ENCODE data around the gene PLA2R1.
"Not testable (repeated sequence)": the region's sequence is repeated elsewhere in the genome, so short reads cannot be mapped to it uniquely, and the experiment has no call there.

PLA2R1 gene

GRCh38 chr2:160063879-160064612, 1.6 kb upstream of the PLA2R1 start:
- DNase-seq (ENCODE audit: low read depth in 2 of 2), result no peak

GRCh38 chr2:160063271-160063670, 856 bp upstream of the PLA2R1 start:
- DNase-seq (ENCODE audit: low read depth in 2 of 2), result no peak

DNA sequence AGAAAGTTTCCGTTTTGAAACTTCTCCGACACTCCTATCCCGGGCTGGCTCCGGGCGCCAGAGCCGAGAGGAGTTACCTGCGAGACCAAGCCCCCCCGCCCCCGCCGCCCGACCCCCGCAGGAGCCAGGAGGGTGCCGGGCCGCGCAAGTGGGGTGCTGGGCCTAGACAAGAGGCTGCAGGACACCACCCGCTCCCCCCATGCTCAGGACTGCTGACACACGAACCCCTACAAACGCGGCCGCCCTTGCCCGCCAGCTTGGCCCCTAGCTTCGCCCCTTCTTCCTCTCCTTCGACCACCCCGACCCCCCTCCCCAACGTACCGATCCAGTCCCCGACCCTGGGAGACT, 497 bp downstream of the PLA2R1 start:
- no peak for DNase-seq (ENCODE audit: low read depth in 2 of 2)

DNA sequence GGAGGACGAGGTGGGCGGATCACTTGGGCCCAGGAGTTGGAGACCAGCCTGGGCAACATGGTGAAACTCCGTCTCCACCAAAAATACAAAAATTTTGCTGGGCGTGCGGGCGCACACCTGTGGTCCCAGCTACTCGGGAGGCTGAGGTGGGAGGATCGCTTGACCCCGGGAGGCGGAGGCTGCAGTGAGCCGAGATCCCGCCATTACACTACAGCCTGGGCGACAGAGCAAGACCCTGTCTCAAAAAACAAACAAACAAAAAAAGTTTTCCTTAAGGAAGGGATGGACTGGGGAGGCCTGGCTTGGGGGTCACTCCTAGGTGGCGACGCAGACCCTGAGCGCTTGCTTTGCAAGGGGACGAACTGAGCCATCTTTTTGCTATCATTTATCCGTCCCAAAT, 882 bp downstream of the PLA2R1 start:
- DNase-seq (ENCODE audit: low read depth in 2 of 2), result no peak

- no peak for DNase-seq (ENCODE audit: low read depth in 2 of 2)
Measured at GRCh38 chr2:160060297-160060696, 2.1 kb downstream of the PLA2R1 start.

DNA sequence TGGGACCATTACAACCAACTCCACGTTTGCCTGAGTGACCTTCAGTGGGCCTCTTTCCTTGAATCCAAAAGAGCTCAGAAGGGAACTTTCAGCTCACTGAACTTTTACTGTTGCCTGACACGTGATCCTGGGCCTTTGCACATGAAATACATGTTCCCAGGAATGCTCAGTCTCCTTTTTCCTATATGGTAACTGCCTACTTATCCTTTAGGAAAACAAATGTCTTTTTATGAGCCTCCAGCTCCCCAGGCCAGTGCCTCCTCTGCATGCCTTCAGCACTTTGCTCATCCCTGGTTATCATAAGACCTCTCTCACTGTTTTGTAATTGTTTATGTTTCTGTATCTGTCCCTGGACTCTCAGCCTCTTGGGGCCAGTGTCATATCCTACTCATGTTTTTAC, 5.1 kb downstream of the PLA2R1 start:
- no peak for DNase-seq (ENCODE audit: low read depth in 2 of 2)

GRCh38 chr2:160055726-160056108, 6.7 kb downstream of the PLA2R1 start:
- DNase-seq (ENCODE audit: low read depth in 2 of 2), result no peak

DNA sequence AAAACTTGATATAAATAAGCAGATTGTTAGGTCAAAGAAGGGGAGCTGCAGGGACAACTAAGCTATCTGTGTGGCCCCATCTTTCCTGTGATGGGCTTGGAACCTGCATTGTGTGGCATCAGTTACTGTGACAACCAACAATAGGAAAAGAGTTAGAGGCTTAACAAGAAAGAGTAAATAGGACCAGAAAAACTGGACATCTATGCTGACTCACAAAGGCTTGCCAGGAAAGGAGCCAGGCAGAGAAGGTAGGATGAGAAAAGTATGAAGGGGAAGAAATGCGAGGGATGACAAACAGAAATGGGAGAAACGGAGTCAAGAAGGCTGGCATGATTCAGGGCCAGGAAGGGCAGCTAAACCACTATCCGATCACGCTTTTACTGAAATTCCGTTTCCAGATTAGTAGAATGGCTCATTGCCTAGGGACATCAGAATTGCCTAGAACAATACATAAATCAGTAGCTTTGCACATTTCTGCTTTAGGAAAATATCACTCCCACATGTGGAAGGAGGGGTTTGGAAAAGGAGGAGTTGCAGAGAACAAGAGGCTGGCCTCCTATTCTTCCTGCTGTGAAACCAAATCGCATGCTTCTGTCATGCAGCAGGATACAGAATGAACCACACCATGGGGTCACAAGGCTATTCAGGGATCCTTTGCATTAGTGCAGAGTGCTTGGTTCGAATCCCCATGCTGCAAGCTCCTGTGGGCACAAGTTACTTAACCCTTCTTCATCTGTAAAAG, 7.3 kb downstream of the PLA2R1 start:
- no peak for DNase-seq (ENCODE audit: low read depth in 2 of 2)

- no peak for DNase-seq (ENCODE audit: low read depth in 2 of 2)
Measured at GRCh38 chr2:160053946-160054345, 8.5 kb downstream of the PLA2R1 start.

- no peak for DNase-seq (ENCODE audit: low read depth in 2 of 2)
Measured at GRCh38 chr2:160052531-160052930, 9.9 kb downstream of the PLA2R1 start.

- no peak for DNase-seq (ENCODE audit: low read depth in 2 of 2)
Measured at GRCh38 chr2:160051371-160051800, 11.0 kb downstream of the PLA2R1 start.

DNA sequence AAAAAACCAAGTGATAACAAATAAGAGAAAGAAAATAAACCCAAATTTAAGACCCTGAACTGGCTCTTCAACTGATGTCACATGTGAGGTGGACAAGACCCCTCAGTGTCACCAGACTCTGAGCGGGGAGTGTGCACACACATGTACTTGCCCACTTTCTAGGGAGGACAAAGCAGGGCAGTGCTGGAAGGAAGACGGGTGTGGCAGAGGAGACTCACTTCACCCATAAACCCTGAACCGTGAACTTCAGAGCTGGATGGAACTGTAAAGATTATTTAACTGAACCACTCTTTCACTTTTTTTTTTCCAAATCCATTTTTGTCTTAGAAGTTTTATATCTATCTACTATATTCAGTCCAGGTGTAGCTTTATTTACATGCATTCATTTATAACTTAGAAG, 12.3 kb downstream of the PLA2R1 start:
- DNase-seq (ENCODE audit: low read depth in 2 of 2), result no peak

DNA sequence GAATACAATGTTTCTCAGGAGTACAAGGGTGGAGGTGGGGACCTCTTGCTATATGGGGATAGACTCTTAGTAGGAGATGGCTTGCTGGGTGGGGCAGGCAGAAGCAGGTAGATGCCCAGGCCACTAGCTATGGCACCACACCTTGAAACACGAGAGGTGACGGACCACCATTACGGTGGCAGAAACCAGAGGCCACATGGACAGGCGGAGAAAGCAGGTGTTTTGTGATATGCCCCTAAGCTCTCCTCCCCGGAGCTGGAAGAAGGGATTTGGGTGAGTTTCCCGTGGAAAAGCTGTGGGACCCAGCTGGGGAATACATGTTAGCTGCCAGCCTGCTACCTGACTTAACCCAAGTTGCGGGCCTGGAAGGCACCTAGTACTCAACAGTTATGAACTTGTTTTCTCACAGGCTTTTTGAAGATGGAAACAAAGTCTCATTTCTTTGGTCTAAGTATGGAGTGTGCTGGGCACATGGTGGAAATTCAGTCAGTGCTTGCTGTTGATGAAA, 16.7 kb downstream of the PLA2R1 start:
- no peak for DNase-seq (ENCODE audit: low read depth in 2 of 2)

DNA sequence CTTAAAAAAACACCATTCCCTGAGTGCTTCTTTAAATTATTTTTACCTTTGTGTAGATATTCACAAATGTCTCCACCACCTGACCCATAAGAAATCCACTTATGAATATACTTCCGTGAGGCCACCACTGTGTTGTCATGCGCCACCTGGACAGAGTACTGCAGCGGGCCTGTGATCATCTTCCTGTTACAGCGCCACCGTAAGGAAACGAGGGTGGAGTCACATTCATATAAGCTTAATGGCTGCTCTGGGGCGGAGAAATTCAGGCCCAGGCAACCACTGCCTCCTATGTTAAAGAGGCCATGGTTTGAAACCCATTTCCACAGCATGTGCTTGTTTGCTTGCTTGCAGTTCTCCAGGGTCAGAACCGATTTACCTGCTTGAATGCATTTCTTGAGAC, 17.7 kb downstream of the PLA2R1 start:
- DNase-seq (ENCODE audit: low read depth in 2 of 2), result no peak

DNA sequence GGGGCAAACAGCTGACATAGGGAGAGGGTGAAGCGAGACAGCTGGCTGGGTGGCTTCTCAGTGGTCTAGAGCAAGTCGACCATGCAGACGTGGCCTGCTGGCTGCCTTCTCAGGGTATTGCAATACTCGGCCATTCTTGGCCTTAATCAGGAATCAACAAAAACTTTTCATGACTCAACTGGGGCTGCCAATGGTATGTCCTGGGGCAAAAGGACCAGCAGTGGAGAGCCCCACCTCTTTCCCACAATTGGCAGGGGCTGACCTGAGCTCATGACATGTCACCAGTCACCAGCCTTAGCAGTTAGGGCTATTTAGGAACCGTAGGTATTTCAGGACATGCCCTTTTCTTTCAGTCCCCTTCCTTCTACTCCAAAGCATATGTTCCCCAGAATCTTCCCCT, 19.1 kb downstream of the PLA2R1 start:
- DNase-seq (ENCODE audit: low read depth in 2 of 2), result no peak

- DNase-seq (ENCODE audit: low read depth in 2 of 2), result no peak
Measured at GRCh38 chr2:160042054-160042453, 20.4 kb downstream of the PLA2R1 start.

DNA sequence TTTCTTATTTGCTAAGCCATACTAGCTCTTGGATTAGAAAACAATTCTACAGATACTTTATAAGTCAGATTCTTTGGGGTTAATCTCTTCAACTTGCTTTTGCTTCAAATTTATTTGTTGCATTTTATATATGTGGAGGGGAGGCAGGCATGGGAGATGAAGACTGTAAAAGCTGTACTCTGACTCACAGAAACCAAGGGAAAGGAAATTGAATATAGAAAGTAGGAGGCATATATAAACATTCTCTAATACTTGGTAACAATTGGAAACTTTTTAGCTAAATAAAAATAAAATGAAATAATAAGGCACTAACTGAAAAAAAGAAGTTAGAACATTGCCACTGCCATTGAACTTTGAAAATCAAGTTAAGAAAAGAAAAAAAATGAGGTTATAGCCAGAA, 21.3 kb downstream of the PLA2R1 start:
- no peak for DNase-seq (ENCODE audit: low read depth in 2 of 2)

DNA sequence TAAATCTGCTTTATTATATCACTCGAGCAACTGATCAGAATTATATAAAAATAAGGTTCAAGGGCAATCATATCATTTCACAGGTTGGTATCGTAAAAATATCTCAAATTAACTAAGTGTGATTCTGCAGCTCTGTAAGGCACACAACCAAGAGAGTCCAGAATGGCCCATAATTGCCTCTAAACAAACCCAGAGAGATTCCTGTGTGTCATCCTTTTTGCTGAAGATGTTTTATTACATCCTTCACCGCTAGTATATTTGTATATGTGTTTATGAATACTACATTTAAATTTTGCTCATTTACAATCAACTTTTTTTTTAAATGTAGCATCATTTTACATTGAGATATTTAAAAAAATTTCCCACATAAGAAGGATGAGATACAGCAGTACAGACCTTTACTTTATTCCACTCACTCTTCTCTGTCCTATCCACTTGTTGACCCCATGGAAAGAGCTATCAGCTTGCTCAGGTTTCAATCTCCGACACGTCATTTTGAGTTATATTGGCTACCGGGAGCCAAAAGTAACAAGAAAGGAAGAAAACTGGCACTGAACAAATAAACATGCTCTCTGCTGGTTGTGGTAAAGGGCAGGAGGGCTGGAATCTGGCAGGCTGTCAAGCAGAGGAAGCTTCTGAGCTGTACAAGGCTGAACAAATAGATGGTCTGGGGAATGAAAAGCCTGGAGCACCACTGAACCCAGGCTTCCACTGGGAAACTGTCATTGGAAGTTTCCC, 23.1 kb downstream of the PLA2R1 start:
- DNase-seq (ENCODE audit: low read depth in 2 of 2), result no peak

DNA sequence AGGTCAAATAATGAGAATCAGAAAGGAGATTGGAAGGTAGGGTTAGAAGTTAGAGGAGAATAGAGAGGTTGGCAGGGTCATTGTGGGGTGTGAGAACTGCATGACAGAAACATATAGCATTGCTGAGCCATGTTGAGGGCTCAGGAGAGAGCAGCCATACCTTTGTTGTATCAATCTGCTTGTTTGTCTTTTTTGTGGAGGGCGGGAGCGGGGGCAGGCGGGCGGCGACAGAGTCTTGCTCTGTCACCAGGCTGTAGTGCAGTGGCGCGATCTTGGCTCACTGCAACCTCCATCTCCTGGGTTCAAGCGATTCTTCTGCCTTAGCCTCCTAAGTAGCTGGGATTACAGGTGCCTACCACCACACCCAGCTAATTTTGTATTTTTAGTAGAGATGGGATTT, 23.8 kb downstream of the PLA2R1 start:
- DNase-seq (ENCODE audit: low read depth in 2 of 2), result not testable (repeated sequence)

- no peak for DNase-seq (ENCODE audit: low read depth in 2 of 2)
Measured at GRCh38 chr2:160036736-160037135, 25.7 kb downstream of the PLA2R1 start.

DNA sequence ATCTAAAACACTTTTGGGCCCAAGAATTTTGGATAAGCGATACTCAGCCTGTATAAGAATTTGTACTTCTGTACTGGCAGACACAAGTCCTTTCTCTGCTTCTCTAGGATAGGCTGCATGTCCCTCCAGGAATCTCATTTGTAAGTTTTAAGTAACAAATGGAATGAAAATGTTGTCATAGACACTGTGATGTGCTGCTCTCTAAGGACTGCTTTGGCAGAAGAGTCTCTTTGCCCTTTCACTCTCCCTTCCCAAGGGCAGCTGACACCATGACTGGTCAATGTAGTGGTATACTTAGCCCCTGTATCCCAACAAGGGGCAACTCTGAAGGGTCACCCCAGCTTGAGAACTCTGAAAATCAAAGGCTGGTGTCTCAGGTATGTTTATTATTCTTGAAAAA, 27.3 kb downstream of the PLA2R1 start:
- no peak for DNase-seq (ENCODE audit: low read depth in 2 of 2)

- no peak for DNase-seq (ENCODE audit: low read depth in 2 of 2)
Measured at GRCh38 chr2:160034396-160034795, 28.0 kb downstream of the PLA2R1 start.

All from stimulated activated CD8-positive, alpha-beta memory T cell treated with anti-CD3 and anti-CD28 coated beads, Interleukin-7, amount 100 ng/mL, for 4 hours (primary cell).